ENCODE data around the gene ZSCAN21. TPM values are rescaled to one million over a fixed set of nuclear protein-coding genes. Genes with fewer than 3 reads are reported as not detected.

Gene ZSCAN21
- polyA plus RNA-seq, 3 donors = 1.5 to 4.6 (median 4.4) TPM

DNA sequence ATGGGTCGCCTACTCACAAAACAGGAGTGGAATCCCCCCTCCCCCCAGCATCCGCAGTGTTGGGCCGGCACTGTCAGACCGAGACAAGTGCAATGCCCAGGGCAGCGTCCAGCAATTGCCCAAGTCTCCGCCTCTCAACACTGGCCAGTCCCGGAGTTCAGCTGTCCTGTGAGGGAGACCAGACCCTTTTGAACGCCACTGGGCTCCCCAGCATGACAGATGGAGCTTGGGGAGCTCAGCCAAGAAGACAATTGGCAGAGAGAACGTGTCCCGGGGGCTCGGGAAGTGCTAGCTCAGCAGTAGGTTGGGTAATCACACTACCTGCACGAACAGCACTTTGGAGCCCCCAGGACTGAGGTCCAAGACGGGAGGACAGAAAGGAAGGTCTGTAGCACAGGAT is 43.9 kb downstream of the ZSCAN21 start:
- H3K4me1 Mint-ChIP-seq = peaks cover 11% of the 10 kb centered on the region
- peaks cover 0 to 1% (median 0%) of the 10 kb centered on the region in 3 donors for H3K27me3 Mint-ChIP-seq (ENCODE audit: low read depth in 3 of 3)
- Histone ChIP-seq H3K9me3 (replicated peaks in 1 of 2; ENCODE audit: control insufficient read depth in 1 of 2, insufficient read depth in 1 of 2, low read length in 2 of 2) (no peaks in the 10 kb centered on the region), H4K20me1 (ENCODE audit: insufficient read depth, low read length) (no peaks in the 10 kb centered on the region), H3K9ac (ENCODE audit: insufficient read depth, low read length, poor library complexity, severe bottlenecking) (no peak overlapping the region), H3K27me3 (ENCODE audit: control insufficient read depth in 2 of 2, insufficient read depth in 2 of 2, low read length in 2 of 2) (no peaks in the 10 kb centered on the region), H3K4me3 (replicated peaks in 1 of 3; ENCODE audit: low read depth in 2 of 3, low read length in 3 of 3) (no peak overlapping the region), H3K4me2 (replicated peaks; ENCODE audit: extremely low read depth, low read length, poor library complexity, severe bottlenecking) (no peak overlapping the region), H3K36me3 (replicated peaks in 1 of 2; ENCODE audit: control insufficient read depth in 1 of 2, insufficient read depth in 2 of 2, low read length in 2 of 2) (peaks cover 80 to 84% of the 10 kb centered on the region in 2 donors), H3K79me2 (ENCODE audit: insufficient read depth, low read length) (peaks cover 29% of the 10 kb centered on the region), H3K27ac (ENCODE audit: low read depth in 1 of 2, low read length in 2 of 2) (no peak overlapping the region), H3K4me1 (ENCODE audit: control insufficient read depth in 1 of 2, insufficient read depth in 2 of 2, low read length in 2 of 2) (peaks cover 9 to 12% of the 10 kb centered on the region in 2 donors), H2AFZ (ENCODE audit: insufficient read depth, low read depth, low read length, poor library complexity, severe bottlenecking) (no peak overlapping the region)
- peak overlapping the region in 4 of 7 donors; percentile 59 to 82 (median 74) for H3K27ac Mint-ChIP-seq
- intact Hi-C loops (cut with micrococcal nuclease) = no loop called here
- no peak for TF ChIP-seq CTCF (IDR thresholded peaks at IDR 0.05)
- H3K4me3 Mint-ChIP-seq = no peak overlapping the region
- 87% methylated on average over 9 of the region's 13 CpGs for WGBS (ENCODE audit: insufficient coverage)
- H3K36me3 Mint-ChIP-seq = peaks cover 78 to 83% of the 10 kb centered on the region in 2 donors
- no peaks in the 10 kb centered on the region for H3K9me3 Mint-ChIP-seq
- DNase-seq = no peak

- peaks cover 34% of the 10 kb centered on the region for H3K79me2 ChIP-seq (ENCODE audit: insufficient read depth, low read length)
Observed at GRCh38 chr7:100093925-100094486, 44.4 kb downstream of the ZSCAN21 start.

More at GRCh38 chr7:100093925-100094486, 44.4 kb downstream of the ZSCAN21 start:
- 96% methylated on average over 11 of the region's 16 CpGs for WGBS (ENCODE audit: insufficient coverage)
- no peak for TF ChIP-seq CTCF (IDR thresholded peaks at IDR 0.05)
- peaks cover 84 to 89% of the 10 kb centered on the region in 2 donors for H3K36me3 ChIP-seq (replicated peaks in 1 of 2; ENCODE audit: control insufficient read depth in 1 of 2, insufficient read depth in 2 of 2, low read length in 2 of 2)
- no peak overlapping the region for H3K9ac ChIP-seq (ENCODE audit: insufficient read depth, low read length, poor library complexity, severe bottlenecking)
- Mint-ChIP-seq H3K9me3 (no peaks in the 10 kb centered on the region), H3K4me3 (no peak overlapping the region), H3K27ac (peak overlapping the region in 3 of 7 donors; percentile 43 to 82 (median 77)), H3K36me3 (peaks cover 83 to 88% of the 10 kb centered on the region in 2 donors), H3K27me3 (ENCODE audit: low read depth in 3 of 3) (no peaks in the 10 kb centered on the region), H3K4me1 (peaks cover 12% of the 10 kb centered on the region)
- intact Hi-C loops (cut with micrococcal nuclease) = no loop called here
- H4K20me1 ChIP-seq (ENCODE audit: insufficient read depth, low read length) = no peaks in the 10 kb centered on the region
- H3K4me1 ChIP-seq (ENCODE audit: control insufficient read depth in 1 of 2, insufficient read depth in 2 of 2, low read length in 2 of 2) = peaks cover 7 to 8% of the 10 kb centered on the region in 2 donors
- H3K4me2 ChIP-seq (replicated peaks; ENCODE audit: extremely low read depth, low read length, poor library complexity, severe bottlenecking) = no peak overlapping the region
- no peak overlapping the region for H2AFZ ChIP-seq (ENCODE audit: insufficient read depth, low read depth, low read length, poor library complexity, severe bottlenecking)
- no peak overlapping the region for H3K27ac ChIP-seq (ENCODE audit: low read depth in 1 of 2, low read length in 2 of 2)
- no peaks in the 10 kb centered on the region for H3K9me3 ChIP-seq (replicated peaks in 1 of 2; ENCODE audit: control insufficient read depth in 1 of 2, insufficient read depth in 1 of 2, low read length in 2 of 2)
- no peak overlapping the region for H3K4me3 ChIP-seq (replicated peaks in 1 of 3; ENCODE audit: low read depth in 2 of 3, low read length in 3 of 3)
- no peak for DNase-seq
- H3K27me3 ChIP-seq (ENCODE audit: control insufficient read depth in 2 of 2, insufficient read depth in 2 of 2, low read length in 2 of 2) = no peaks in the 10 kb centered on the region
